Transverse colon (tissue), 4 donors: ENCODE results near the gene TENT5C. TPM values are rescaled to one million over a fixed set of nuclear protein-coding genes. Genes with fewer than 3 reads are reported as not detected.

ENCODE experiments used
- DNase-seq: peaks from one replicate; pipeline ENCODE4 v3.0.0-alpha.2; 2019
- H3K27ac ChIP-seq, 4 donors: fragments of 200-600 bp; sonication (generic); 2 replicates each; pipeline ENCODE4 v1.5.1; 2016 to 2018; ENCODE audit warnings: inconsistent platforms in 4 of 4
- H3K27me3 ChIP-seq: fragments of 200-600 bp; sonication (generic); 2 replicates; pipeline ENCODE4 v1.5.1; 2017; ENCODE audit warnings: inconsistent platforms
- H3K36me3 ChIP-seq, 4 donors: fragments of 200-600 bp; sonication (generic); 2 replicates each; pipeline ENCODE4 v1.5.1; 2017 to 2019; ENCODE audit warnings: inconsistent platforms in 4 of 4
- H3K4me1 ChIP-seq, 4 donors: fragments of 200-600 bp; sonication (generic); 2 replicates each; pipeline ENCODE4 v1.5.1; 2017 to 2020; ENCODE audit warnings: inconsistent platforms in 4 of 4
- H3K4me3 ChIP-seq, 4 donors: fragments of 200-600 bp; sonication (generic); 1 replicate in 1 of 4; 2 replicates in 3 of 4; pipeline versions ENCODE4 v1.5.1 to v1.6.1; 2017 to 2019; ENCODE audit warnings: inconsistent platforms in 4 of 4
- H3K9me3 ChIP-seq, 2 donors: fragments of 200-600 bp; sonication (generic); 2 replicates each; pipeline ENCODE4 v1.5.1; 2017 to 2019; ENCODE audit warnings: inconsistent platforms in 2 of 2
- EP300 ChIP-seq: sonication (generic); formaldehyde crosslinking; IDR thresholded peaks from one replicate; pipeline ENCODE4 v1.6.1; 2017; ENCODE audit warnings: antibody characterized with exemption, low read depth
- POLR2A ChIP-seq: fragments of 450-650 bp; IDR thresholded peaks from one replicate; pipeline ENCODE4 v1.6.1; 2016; ENCODE audit warnings: antibody characterized with exemption, mild to moderate bottlenecking, moderate library complexity
- POLR2AphosphoS5 ChIP-seq, 3 donors: sonication (generic); formaldehyde crosslinking; IDR thresholded peaks; one replicate each; pipeline ENCODE4 v1.6.1; 2016; ENCODE audit warnings: antibody characterized with exemption in 3 of 3
- WGBS, 2 donors: methylation state at CpG; one replicate each; pipeline ENCODE4 v1.1.5; 2018; ENCODE audit warnings: low coverage in 1 of 2; 5-methylcytosine and 5-hydroxymethylcytosine counted together
- in situ Hi-C, 4 donors: fragments of 200-750 bp; cut with MboI; loops; one replicate each; pipeline versions ENCODE4 v1.15.0 to v1.15.1; 2017; ENCODE audit warnings: low sequenced_read_pairs in 3 of 4, low pct_ligation_motif_present in 1 of 4, low pct_unique_long_range_greater_than_20kb in 1 of 4
- intact Hi-C: fragments of 100-400 bp; cut with DNase I; formaldehyde crosslinking; loops from one replicate; pipeline ENCODE4 v1.15.1; 2023; ENCODE audit warnings: low total_unique reads
- total RNA-seq, 4 donors: library from RNA; depleted of rRNA; stranded (reverse); fragments of >200 nt; gene quantifications; one replicate each; pipeline ENCODE4 v1.1.0, GENCODE V29; 2016
- TF ChIP-seq, protein P1 (sequence below), 5 experiments: fragments of 200-600 bp in 3 of 5; fragments of 450-650 bp in 2 of 5; sonication (generic) in 3 of 5; IDR thresholded peaks; 1 replicate in 2 of 5; 2 replicates in 3 of 5; pipeline ENCODE4 v1.5.1; 2016 to 2017; ENCODE audit warnings: antibody characterized with exemption in 5 of 5, inconsistent platforms in 3 of 5, mild to moderate bottlenecking in 2 of 5, moderate library complexity in 1 of 5

TENT5C gene
- total RNA-seq, 4 donors from 2014 or later: 3.4 to 30.8 (median 18.1) TPM

GRCh38 chr1:117621316-117621715 is 15.5 kb downstream of the TENT5C start:
- TF ChIP-seq, protein P1, sequence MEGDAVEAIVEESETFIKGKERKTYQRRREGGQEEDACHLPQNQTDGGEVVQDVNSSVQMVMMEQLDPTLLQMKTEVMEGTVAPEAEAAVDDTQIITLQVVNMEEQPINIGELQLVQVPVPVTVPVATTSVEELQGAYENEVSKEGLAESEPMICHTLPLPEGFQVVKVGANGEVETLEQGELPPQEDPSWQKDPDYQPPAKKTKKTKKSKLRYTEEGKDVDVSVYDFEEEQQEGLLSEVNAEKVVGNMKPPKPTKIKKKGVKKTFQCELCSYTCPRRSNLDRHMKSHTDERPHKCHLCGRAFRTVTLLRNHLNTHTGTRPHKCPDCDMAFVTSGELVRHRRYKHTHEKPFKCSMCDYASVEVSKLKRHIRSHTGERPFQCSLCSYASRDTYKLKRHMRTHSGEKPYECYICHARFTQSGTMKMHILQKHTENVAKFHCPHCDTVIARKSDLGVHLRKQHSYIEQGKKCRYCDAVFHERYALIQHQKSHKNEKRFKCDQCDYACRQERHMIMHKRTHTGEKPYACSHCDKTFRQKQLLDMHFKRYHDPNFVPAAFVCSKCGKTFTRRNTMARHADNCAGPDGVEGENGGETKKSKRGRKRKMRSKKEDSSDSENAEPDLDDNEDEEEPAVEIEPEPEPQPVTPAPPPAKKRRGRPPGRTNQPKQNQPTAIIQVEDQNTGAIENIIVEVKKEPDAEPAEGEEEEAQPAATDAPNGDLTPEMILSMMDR (IDR thresholded peaks at IDR 0.05): no peak
- TF ChIP-seq EP300 (no peak), POLR2A (no peak), POLR2AphosphoS5 (IDR thresholded peaks at IDR 0.05) (no peak)
- Histone ChIP-seq H3K4me1 (peaks cover 0 to 9% (median under 1%) of the 10 kb centered on the region in 4 donors), H3K27me3 (no peaks in the 10 kb centered on the region), H3K36me3 (no peaks in the 10 kb centered on the region), H3K27ac (no peak overlapping the region), H3K9me3 (no peaks in the 10 kb centered on the region), H3K4me3 (no peak overlapping the region)
- DNase-seq: no peak
- WGBS, 2 donors: 95 to 98% methylated on average over 3 to 4 of the region's 4 CpGs
- in situ Hi-C loops (no loop called here), intact Hi-C loops (no loop called here)

DNA sequence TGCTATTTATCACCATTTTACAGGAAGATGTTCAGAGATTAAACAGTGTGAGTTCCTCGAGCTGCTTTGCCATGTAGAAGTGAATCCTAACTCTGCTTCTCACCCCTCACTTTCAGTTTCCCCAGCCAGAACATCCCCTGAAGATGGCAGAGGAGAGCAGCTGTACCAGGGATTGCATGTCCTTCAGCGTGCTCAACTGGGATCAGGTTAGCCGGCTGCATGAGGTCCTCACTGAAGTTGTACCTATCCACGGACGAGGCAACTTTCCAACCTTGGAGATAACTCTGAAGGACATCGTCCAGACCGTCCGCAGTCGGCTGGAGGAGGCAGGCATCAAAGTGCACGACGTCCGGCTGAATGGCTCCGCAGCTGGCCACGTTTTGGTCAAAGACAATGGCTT is 16.9 kb downstream of the TENT5C start:
- Histone ChIP-seq H3K36me3 (no peaks in the 10 kb centered on the region), H3K27me3 (no peaks in the 10 kb centered on the region), H3K27ac (no peak overlapping the region), H3K4me3 (no peak overlapping the region), H3K9me3 (no peaks in the 10 kb centered on the region), H3K4me1 (no peaks in the 10 kb centered on the region)
- intact Hi-C loops (no loop called here), in situ Hi-C loops (no loop called here)
- TF ChIP-seq POLR2AphosphoS5 (IDR thresholded peaks at IDR 0.05) (no peak), POLR2A (no peak), EP300 (no peak)
- TF ChIP-seq, protein P1 (IDR thresholded peaks at IDR 0.05): no peak
- no peak for DNase-seq
- 27 to 83% methylated on average over 1 to 14 of the region's 14 CpGs for WGBS, 2 donors

- Histone ChIP-seq H3K27me3 (no peaks in the 10 kb centered on the region), H3K4me1 (no peaks in the 10 kb centered on the region), H3K4me3 (no peak overlapping the region), H3K36me3 (no peaks in the 10 kb centered on the region), H3K27ac (no peak overlapping the region), H3K9me3 (no peaks in the 10 kb centered on the region)
- TF ChIP-seq POLR2AphosphoS5 (IDR thresholded peaks at IDR 0.05): no peak
- no peak for TF ChIP-seq EP300
- TF ChIP-seq, protein P1 (IDR thresholded peaks at IDR 0.05): no peak
- no peak for TF ChIP-seq POLR2A
- DNase-seq: no peak
- WGBS, 2 donors: 86 to 92% methylated on average over 7 to 9 of the region's 9 CpGs
- intact Hi-C loops: no loop called here
- in situ Hi-C loops: no loop called here
These were observed 17.3 kb downstream of the TENT5C start for GRCh38 chr1:117623141-117623540.

DNA sequence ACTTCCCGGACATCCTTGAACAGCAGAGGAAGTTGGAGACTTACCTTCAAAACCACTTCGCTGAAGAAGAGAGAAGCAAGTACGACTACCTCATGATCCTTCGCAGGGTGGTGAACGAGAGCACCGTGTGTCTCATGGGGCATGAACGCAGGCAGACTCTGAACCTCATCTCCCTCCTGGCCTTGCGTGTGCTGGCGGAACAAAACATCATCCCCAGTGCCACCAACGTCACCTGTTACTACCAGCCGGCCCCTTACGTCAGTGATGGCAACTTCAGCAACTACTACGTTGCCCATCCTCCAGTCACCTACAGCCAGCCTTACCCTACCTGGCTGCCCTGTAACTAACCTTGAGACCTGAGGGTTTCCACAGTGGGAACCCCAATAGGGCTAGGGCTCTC is 17.9 kb downstream of the TENT5C start:
- no peaks in the 10 kb centered on the region for H3K4me1 ChIP-seq
- H3K36me3 ChIP-seq: no peaks in the 10 kb centered on the region
- DNase-seq: no peak
- intact Hi-C loops (no loop called here), in situ Hi-C loops (no loop called here)
- H3K9me3 ChIP-seq: no peaks in the 10 kb centered on the region
- no peak overlapping the region for H3K4me3 ChIP-seq
- H3K27me3 ChIP-seq: no peaks in the 10 kb centered on the region
- TF ChIP-seq EP300: no peak
- no peak for TF ChIP-seq POLR2A
- TF ChIP-seq POLR2AphosphoS5 (IDR thresholded peaks at IDR 0.05): no peak
- TF ChIP-seq, protein P1 (IDR thresholded peaks at IDR 0.05): no peak
- 96% methylated on average over 13 of the region's 13 CpGs; no CpG with 5 or more reads in 1 of the 2 donors for WGBS, 2 donors
- no peak overlapping the region for H3K27ac ChIP-seq
